Measurements from ENCODE around the gene EPC2. TPM values are rescaled to one million over a fixed set of nuclear protein-coding genes. Genes with fewer than 3 reads are reported as not detected.

The EPC2 gene
- total and polyA plus RNA-seq, 10 of the 15 experiments (the other 5 are each of a cell fraction or from before 2014, with no cell fraction given): 2.0 to 16.5 (median 10.8) TPM

GRCh38 chr2:148627224-148627623 is 17.3 kb upstream of the EPC2 start:
- no peak for TF ChIP-seq YBX1 (IDR thresholded peaks at IDR 0.05)
- DNase-seq (ENCODE audit: low read depth, low spot score): no peak
- H3K9ac ChIP-seq (ENCODE audit: control insufficient read depth, insufficient read depth, low read length): no peak overlapping the region
- no peak overlapping the region for H3K4me3 ChIP-seq
- no peak overlapping the region for H2AFZ ChIP-seq (ENCODE audit: control insufficient read depth, low read depth, low read length)
- no peaks in the 10 kb centered on the region; a peak in 2 of 4 replicates for H3K27me3 ChIP-seq (replicated peaks in 1 of 2; ENCODE audit: control insufficient read depth in 2 of 2, insufficient read depth in 2 of 2, low read length in 1 of 2)
- no peak for FAIRE-seq
- CTCF ChIA-PET: interaction anchor here (0.8 kb wide), 1 partner anchor 11 kb away, joined by 3 read pairs; no protein-coding TSS in a partner anchor
- in situ Hi-C loops (cut with MboI): no loop called here
- H4K20me1 ChIP-seq (ENCODE audit: control insufficient read depth, insufficient read depth): no peaks in the 10 kb centered on the region
- no peaks in the 10 kb centered on the region for H3K4me1 ChIP-seq (ENCODE audit: control insufficient read depth, insufficient read depth, low read length)
- SMC1A ChIA-PET (ENCODE audit: uncharacterized antibody, unreplicated experiment): no interaction called here
- H3K79me2 ChIP-seq (ENCODE audit: control insufficient read depth, insufficient read depth, low read length): no peaks in the 10 kb centered on the region
- no TSS peak for BruUV-seq (replicated peaks)
- no peaks in the 10 kb centered on the region for H3K36me3 ChIP-seq (ENCODE audit: control insufficient read depth in 2 of 2, insufficient read depth in 2 of 2, low read length in 1 of 2)
- H3K4me2 ChIP-seq (ENCODE audit: control insufficient read depth, insufficient read depth): no peak overlapping the region
- POLR2A ChIA-PET: no interaction called here
- RAD21 ChIA-PET (ENCODE audit: unreplicated experiment): no interaction called here
- intact Hi-C loops (cut with micrococcal nuclease; ENCODE audit: unreplicated experiment): no loop called here
- ATAC-seq: no peak
- H3K9me3 ChIP-seq (replicated peaks; ENCODE audit: control insufficient read depth, insufficient read depth, low read length): no peaks in the 10 kb centered on the region
- no peak overlapping the region for H3K27ac ChIP-seq (ENCODE audit: control insufficient read depth, insufficient read depth)

GRCh38 chr2:148634749-148635148 is 9.8 kb upstream of the EPC2 start:
- Histone ChIP-seq H2AFZ (ENCODE audit: control insufficient read depth, low read depth, low read length) (no peak overlapping the region), H3K79me2 (ENCODE audit: control insufficient read depth, insufficient read depth, low read length) (no peaks in the 10 kb centered on the region), H3K4me2 (ENCODE audit: control insufficient read depth, insufficient read depth) (no peak overlapping the region), H3K4me3 (no peak overlapping the region), H3K36me3 (ENCODE audit: control insufficient read depth in 2 of 2, insufficient read depth in 2 of 2, low read length in 1 of 2) (no peaks in the 10 kb centered on the region), H3K4me1 (ENCODE audit: control insufficient read depth, insufficient read depth, low read length) (no peaks in the 10 kb centered on the region), H4K20me1 (ENCODE audit: control insufficient read depth, insufficient read depth) (no peaks in the 10 kb centered on the region), H3K9ac (ENCODE audit: control insufficient read depth, insufficient read depth, low read length) (no peak overlapping the region), H3K27me3 (replicated peaks in 1 of 2; ENCODE audit: control insufficient read depth in 2 of 2, insufficient read depth in 2 of 2, low read length in 1 of 2) (peaks cover 0 to 3% of the 10 kb centered on the region in 2 experiments; a peak in 2 of 4 replicates), H3K27ac (ENCODE audit: control insufficient read depth, insufficient read depth) (no peak overlapping the region), H3K9me3 (replicated peaks; ENCODE audit: control insufficient read depth, insufficient read depth, low read length) (no peaks in the 10 kb centered on the region)
- ChIA-PET SMC1A (ENCODE audit: uncharacterized antibody, unreplicated experiment) (no interaction called here), RAD21 (ENCODE audit: unreplicated experiment) (no interaction called here), POLR2A (no interaction called here), CTCF (no interaction called here)
- FAIRE-seq (no peak), DNase-seq (ENCODE audit: low read depth, low spot score) (no peak), ATAC-seq (no peak)
- 67% methylated on average over 2 of the region's 2 CpGs for WGBS (ENCODE audit: insufficient coverage, insufficient replicate concordance, low lambda C conversion rate, missing lambda C conversion rate)
- intact Hi-C loops (cut with micrococcal nuclease; ENCODE audit: unreplicated experiment) (no loop called here), in situ Hi-C loops (cut with MboI) (no loop called here)
- no TSS peak for BruUV-seq (replicated peaks)
- TF ChIP-seq TCF3 (IDR thresholded peaks at IDR 0.05; ENCODE audit: borderline replicate concordance, insufficient read depth, low read depth, low read length): no peak
- no peak for TF ChIP-seq ZNF592 (IDR thresholded peaks at IDR 0.05)
- TF ChIP-seq RAD51 (IDR thresholded peaks at IDR 0.05): no peak
- TF ChIP-seq MAX (IDR thresholded peaks at IDR 0.05; ENCODE audit: low read depth, low read length): no peak
- TF ChIP-seq MYB (IDR thresholded peaks at IDR 0.05; ENCODE audit: borderline replicate concordance, low read depth, low read length): no peak
- TF ChIP-seq JUNB (IDR thresholded peaks at IDR 0.05): no peak
- TF ChIP-seq CHD4 (IDR thresholded peaks at IDR 0.05): no peak
- no peak for TF ChIP-seq CUX1 (IDR thresholded peaks at IDR 0.05; ENCODE audit: insufficient replicate concordance, low read depth, low read length)
